GM12891 (cell line): Measurements from ENCODE around the gene TRAM2.

Experiments used
- PAX5 ChIP-seq: IDR thresholded peaks from 2 replicates; pipeline ENCODE4 v1.6.1; 2011; ENCODE audit warnings: low read length, moderate library complexity, mild to moderate bottlenecking; ENCODE audit not compliant: insufficient read depth, severe bottlenecking
- POLR2A ChIP-seq: IDR thresholded peaks from 2 replicates; pipeline ENCODE4 v1.6.1; 2011; ENCODE audit warnings: low read depth, low read length, control low read depth
- POLR2AphosphoS5 ChIP-seq: IDR thresholded peaks from 2 replicates; pipeline ENCODE4 v1.6.1; 2011; ENCODE audit warnings: low read depth, low read length, control low read depth
- POU2F2 ChIP-seq: IDR thresholded peaks from 2 replicates; pipeline ENCODE4 v1.6.1; 2011; ENCODE audit warnings: low read depth, mild to moderate bottlenecking, control low read depth, low read length, moderate library complexity
- SPI1 ChIP-seq: IDR thresholded peaks from 2 replicates; pipeline ENCODE4 v1.6.1; 2011; ENCODE audit warnings: low read depth, low read length, control low read depth
- TAF1 ChIP-seq: IDR thresholded peaks from 2 replicates; pipeline ENCODE4 v1.6.1; 2011; ENCODE audit warnings: low read depth, low read length, control low read depth

GRCh38 chr6:52496631-52497030 lies 80.2 kb downstream of the TRAM2 start:
- TF ChIP-seq TAF1 (no peak), POLR2A (no peak), PAX5 (no peak), POLR2AphosphoS5 (no peak), SPI1 (peak; percentile 39; the same call in 1 of the 2 replicates), POU2F2 (no peak)
